T47D (cell line): ENCODE data around the gene PLP2.
"Not testable (repeated sequence)": the region's sequence is repeated elsewhere in the genome, so short reads cannot be mapped to it uniquely, and the experiment has no call there.

ENCODE experiments used
- DNase-seq, 2 experiments: peaks; one replicate each; pipeline versions ENCODE4 v3.0.0 to v3.0.0-alpha.2; 2011 to 2012; ENCODE audit warnings: low read depth in 1 of 2, low spot score in 1 of 2
- JUND ChIP-seq: IDR thresholded peaks from 2 replicates; pipeline ENCODE4 v1.6.1; 2012; ENCODE audit warnings: low read depth
- in situ Hi-C: cut with HindIII; loops from 2 replicates; pipeline ENCODE4 v1.10.0; 2016; ENCODE audit warnings: low sequenced_read_pairs, low pct_unique_long_range_greater_than_20kb

The PLP2 gene

GRCh38 chrX:49166914-49167739, 4.6 kb upstream of the PLP2 start:
- no peak for TF ChIP-seq JUND
- peak in 1 of 2 experiments; percentile 59 for DNase-seq
- in situ Hi-C loops: no loop called here

- in situ Hi-C loops: no loop called here
- no peak for DNase-seq
- no peak for TF ChIP-seq JUND
These were observed 4.0 kb upstream of the PLP2 start for GRCh38 chrX:49167740-49168108.

GRCh38 chrX:49172280-49172780, 632 bp downstream of the PLP2 start:
- no peak for TF ChIP-seq JUND
- peak in 1 of 2 experiments; percentile 90 for DNase-seq
- in situ Hi-C loops: no loop called here

GRCh38 chrX:49173544-49173943, 1.8 kb downstream of the PLP2 start:
- in situ Hi-C loops, DNase-seq: not testable (repeated sequence)

GRCh38 chrX:49174723-49175122, 3.0 kb downstream of the PLP2 start:
- DNase-seq: peak in 1 of 2 experiments; percentile 59
- no peak for TF ChIP-seq JUND
- in situ Hi-C loops: no loop called here

- no peak for DNase-seq
- no peak for TF ChIP-seq JUND
- in situ Hi-C loops: no loop called here
These were observed 4.0 kb downstream of the PLP2 start for GRCh38 chrX:49175435-49176274.

- no peak for TF ChIP-seq JUND
- in situ Hi-C loops: no loop called here
- DNase-seq: peak in 1 of 2 experiments; percentile 53
These were observed 5.0 kb downstream of the PLP2 start for GRCh38 chrX:49176421-49177326.

- in situ Hi-C loops: no loop called here
- TF ChIP-seq JUND: no peak
- DNase-seq: no peak
These were observed 5.7 kb downstream of the PLP2 start for GRCh38 chrX:49177338-49177833.

GRCh38 chrX:49177873-49178480, 6.3 kb downstream of the PLP2 start:
- no peak for TF ChIP-seq JUND
- in situ Hi-C loops: no loop called here
- DNase-seq: no peak

GRCh38 chrX:49178537-49178936, 6.8 kb downstream of the PLP2 start:
- no peak for TF ChIP-seq JUND
- in situ Hi-C loops: no loop called here
- DNase-seq: no peak

GRCh38 chrX:49179358-49179757, 7.7 kb downstream of the PLP2 start:
- no peak for DNase-seq
- TF ChIP-seq JUND: no peak
- in situ Hi-C loops: no loop called here
